HEK293 (cell line): Measurements from ENCODE around the gene TET1.
A peak's percentile ranks its signal among the peaks of the same experiment; 100 is the strongest.

Source experiments
- BCL11B ChIP-seq: fragments of 450-650 bp; formaldehyde crosslinking; IDR thresholded peaks from 2 replicates; pipeline ENCODE4 v1.5.1; 2016; ENCODE audit warnings: low read depth, missing biosample characterization, missing genetic modification characterization
- KLF1 ChIP-seq: fragments of 450-650 bp; formaldehyde crosslinking; IDR thresholded peaks from 2 replicates; pipeline ENCODE4 v1.5.1; 2016; ENCODE audit warnings: missing biosample characterization, missing genetic modification characterization
- KLF8 ChIP-seq: fragments of 450-650 bp; formaldehyde crosslinking; IDR thresholded peaks from 2 replicates; pipeline ENCODE4 v1.5.1; 2016; ENCODE audit warnings: missing biosample characterization, missing genetic modification characterization
- PRDM2 ChIP-seq: fragments of 450-650 bp; formaldehyde crosslinking; IDR thresholded peaks from 2 replicates; pipeline ENCODE4 v1.5.1; 2016; ENCODE audit warnings: missing biosample characterization, missing genetic modification characterization, borderline replicate concordance
- TSHZ1 ChIP-seq: fragments of 450-650 bp; formaldehyde crosslinking; IDR thresholded peaks from 2 replicates; pipeline ENCODE4 v1.5.1; 2016; ENCODE audit warnings: missing biosample characterization, missing genetic modification characterization, borderline replicate concordance
- ZBTB1 ChIP-seq: fragments of 450-650 bp; formaldehyde crosslinking; IDR thresholded peaks from 2 replicates; pipeline ENCODE4 v1.5.1; 2016; ENCODE audit warnings: missing biosample characterization, missing genetic modification characterization
- ZBTB49 ChIP-seq: fragments of 450-650 bp; formaldehyde crosslinking; IDR thresholded peaks from 2 replicates; pipeline ENCODE4 v1.5.1; 2016; ENCODE audit warnings: missing biosample characterization, missing genetic modification characterization, low read depth
- ZBTB8A ChIP-seq: fragments of 450-650 bp; formaldehyde crosslinking; IDR thresholded peaks from 2 replicates; pipeline ENCODE4 v1.5.1; 2016; ENCODE audit warnings: missing biosample characterization, missing genetic modification characterization
- ZFP3 ChIP-seq: fragments of 450-650 bp; formaldehyde crosslinking; IDR thresholded peaks from 2 replicates; pipeline ENCODE4 v1.5.1; 2016; ENCODE audit warnings: low read depth, missing biosample characterization, missing genetic modification characterization
- ZFP37 ChIP-seq: fragments of 450-650 bp; formaldehyde crosslinking; IDR thresholded peaks from 2 replicates; pipeline ENCODE4 v1.5.1; 2016; ENCODE audit warnings: missing biosample characterization, missing genetic modification characterization
- ZNF138 ChIP-seq: fragments of 450-650 bp; formaldehyde crosslinking; IDR thresholded peaks from 2 replicates; pipeline ENCODE4 v1.5.1; 2016; ENCODE audit warnings: missing biosample characterization, missing genetic modification characterization, borderline replicate concordance
- ZNF214 ChIP-seq: fragments of 450-650 bp; formaldehyde crosslinking; IDR thresholded peaks from 2 replicates; pipeline ENCODE4 v1.5.1; 2017; ENCODE audit warnings: missing biosample characterization, mild to moderate bottlenecking, missing genetic modification characterization, borderline replicate concordance
- ZNF280C ChIP-seq: fragments of 450-650 bp; formaldehyde crosslinking; IDR thresholded peaks from 2 replicates; pipeline ENCODE4 v1.5.1; 2016; ENCODE audit warnings: missing biosample characterization, missing genetic modification characterization
- ZNF350 ChIP-seq: fragments of 450-650 bp; formaldehyde crosslinking; IDR thresholded peaks from 2 replicates; pipeline ENCODE4 v1.5.0; 2017; ENCODE audit warnings: missing biosample characterization, mild to moderate bottlenecking, missing genetic modification characterization
- ZNF37A ChIP-seq: fragments of 450-650 bp; IDR thresholded peaks from 2 replicates; pipeline ENCODE4 v1.5.1; 2018; ENCODE audit warnings: missing biosample characterization, missing genetic modification characterization
- ZNF404 ChIP-seq: fragments of 450-650 bp; formaldehyde crosslinking; IDR thresholded peaks from 2 replicates; pipeline ENCODE4 v1.5.1; 2017; ENCODE audit warnings: missing biosample characterization, missing genetic modification characterization
- ZNF449 ChIP-seq: fragments of 450-650 bp; formaldehyde crosslinking; IDR thresholded peaks from 2 replicates; pipeline ENCODE4 v1.5.1; 2017; ENCODE audit warnings: missing biosample characterization, mild to moderate bottlenecking, missing genetic modification characterization, moderate library complexity
- ZNF513 ChIP-seq: fragments of 450-650 bp; IDR thresholded peaks from 2 replicates; pipeline ENCODE4 v1.5.1; 2018; ENCODE audit warnings: missing biosample characterization, missing genetic modification characterization
- ZNF548 ChIP-seq: fragments of 450-650 bp; formaldehyde crosslinking; IDR thresholded peaks from 2 replicates; pipeline ENCODE4 v1.5.1; 2016; ENCODE audit warnings: missing biosample characterization, missing genetic modification characterization
- ZNF792 ChIP-seq: fragments of 450-650 bp; formaldehyde crosslinking; IDR thresholded peaks from 2 replicates; pipeline ENCODE4 v1.5.1; 2016; ENCODE audit warnings: missing biosample characterization, missing genetic modification characterization
- ZSCAN23 ChIP-seq: fragments of 450-650 bp; formaldehyde crosslinking; IDR thresholded peaks from 2 replicates; pipeline ENCODE4 v1.5.1; 2016; ENCODE audit warnings: missing biosample characterization, missing genetic modification characterization

The TET1 gene

GRCh38 chr10:68560943-68561864, 1.1 kb downstream of the TET1 start (continued):
- no peak for TF ChIP-seq TSHZ1 (tag by site-specific recombination)
- no peak for TF ChIP-seq ZBTB1 (tag by site-specific recombination)
- TF ChIP-seq ZNF350 (tag by site-specific recombination), result no peak
- TF ChIP-seq ZBTB8A (tag by site-specific recombination), result no peak
- TF ChIP-seq PRDM2 (tag by site-specific recombination), result no peak
- no peak for TF ChIP-seq ZNF280C (tag by site-specific recombination)
- no peak for TF ChIP-seq ZBTB49 (tag by site-specific recombination)
- no peak for TF ChIP-seq ZNF404 (tag by site-specific recombination)
- no peak for TF ChIP-seq KLF1 (tag by site-specific recombination)
- no peak for TF ChIP-seq ZNF214
- TF ChIP-seq ZFP3 (tag by site-specific recombination), result peak; percentile 13; the same call in 1 of the 2 replicates
- TF ChIP-seq BCL11B (tag by site-specific recombination), result no peak
- no peak for TF ChIP-seq ZNF449 (tag by site-specific recombination)
- TF ChIP-seq ZNF37A (tag by site-specific recombination), result no peak
- TF ChIP-seq ZNF138 (tag by site-specific recombination), result no peak
- no peak for TF ChIP-seq ZSCAN23 (tag by site-specific recombination)
- TF ChIP-seq ZFP37 (tag by site-specific recombination), result 0 out of 2 replicates have a peak, but pooled peaks have one; percentile 26
- 0 out of 2 replicates have a peak, but pooled peaks have one; percentile 55 for TF ChIP-seq KLF8
- no peak for TF ChIP-seq ZNF548 (tag by site-specific recombination)
- no peak for TF ChIP-seq ZNF792 (tag by site-specific recombination)
- TF ChIP-seq ZNF513 (tag by site-specific recombination), result no peak
